Renal cortex interstitium (tissue), 11 donors: ENCODE data around the gene DENND10. TPM values are rescaled to one million over a fixed set of nuclear protein-coding genes. Genes with fewer than 3 reads are reported as not detected.
"Not testable (repeated sequence)": the region's sequence is repeated elsewhere in the genome, so short reads cannot be mapped to it uniquely, and the experiment has no call there.

ENCODE experiments used
- DNase-seq, 11 donors: peaks; one replicate each; pipeline ENCODE4 v3.0.0-alpha.2; 2013; ENCODE audit warnings: low read depth in 9 of 11, low spot score in 4 of 11; ENCODE audit errors: extremely low read depth in 1 of 11
- polyA plus RNA-seq, 3 donors: library from polyadenylated mRNA; unstranded; fragments of 120-200 nt; gene quantifications; one replicate each; pipeline ENCODE4 v1.2.1, GENCODE V29; 2013; ENCODE audit not compliant: insufficient read length in 3 of 3

Gene DENND10
- polyA plus RNA-seq, 3 donors, result 50.6 to 77.0 (median 51.2) TPM

DNA sequence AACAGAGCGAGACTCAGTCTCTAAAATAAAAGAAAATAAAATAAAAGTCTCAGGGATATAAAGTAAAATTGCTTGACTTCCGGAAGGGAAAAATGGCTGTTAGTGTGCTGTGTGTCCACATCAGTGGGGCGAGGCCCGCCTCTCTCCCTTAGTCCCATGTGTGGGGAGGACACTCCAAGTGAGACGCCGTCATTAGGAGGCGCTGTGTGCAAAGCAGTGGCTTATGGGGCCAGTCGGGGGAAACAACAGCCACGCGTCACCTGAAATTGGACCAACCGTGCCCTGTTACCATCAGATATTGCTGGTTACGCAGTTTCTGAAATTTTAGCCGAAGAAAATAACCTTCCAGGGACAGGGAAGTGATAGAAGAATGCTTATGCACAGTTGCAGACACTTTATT, 45.8 kb downstream of the DENND10 start:
- no peak for DNase-seq

DNA sequence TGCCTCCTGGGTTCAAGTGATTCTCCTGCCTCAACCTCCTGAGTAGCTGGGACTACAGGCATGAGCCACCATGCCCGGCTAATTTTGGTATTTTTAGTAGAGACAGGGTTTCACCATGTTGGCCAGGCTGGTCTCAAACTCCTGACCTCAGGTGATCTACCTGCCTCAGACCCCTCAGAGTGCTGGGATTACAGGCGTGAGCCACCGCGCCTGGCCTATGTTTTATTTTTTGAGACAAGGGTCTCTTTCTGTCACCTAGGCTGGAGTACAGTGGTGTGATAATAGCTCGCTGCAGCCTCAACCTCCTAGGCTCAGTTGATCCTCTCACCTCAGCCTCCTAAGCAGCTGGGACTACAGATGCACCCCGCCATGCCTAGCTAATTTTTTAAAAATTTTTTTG, 47.7 kb downstream of the DENND10 start:
- DNase-seq, result not testable (repeated sequence)

DNA sequence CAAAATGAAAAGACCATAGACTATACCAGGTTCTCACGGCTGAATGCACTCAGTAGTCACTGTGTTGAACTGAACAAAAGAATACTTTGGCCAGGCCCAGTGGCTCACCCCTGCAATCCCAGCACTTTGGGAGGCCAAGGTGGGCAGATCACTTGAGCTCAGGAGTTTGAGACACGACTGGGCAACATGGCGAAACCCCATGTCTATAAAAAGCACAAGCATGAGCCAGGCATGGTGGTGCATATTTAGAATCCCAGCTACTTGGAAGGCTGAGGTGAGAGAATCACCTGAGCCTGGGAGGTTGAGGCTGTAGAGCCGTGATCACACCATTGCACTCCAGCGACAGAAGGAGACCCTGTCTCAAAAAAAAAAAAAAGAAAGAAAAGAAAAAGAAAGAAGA, 49.1 kb downstream of the DENND10 start:
- DNase-seq, result no peak

DNA sequence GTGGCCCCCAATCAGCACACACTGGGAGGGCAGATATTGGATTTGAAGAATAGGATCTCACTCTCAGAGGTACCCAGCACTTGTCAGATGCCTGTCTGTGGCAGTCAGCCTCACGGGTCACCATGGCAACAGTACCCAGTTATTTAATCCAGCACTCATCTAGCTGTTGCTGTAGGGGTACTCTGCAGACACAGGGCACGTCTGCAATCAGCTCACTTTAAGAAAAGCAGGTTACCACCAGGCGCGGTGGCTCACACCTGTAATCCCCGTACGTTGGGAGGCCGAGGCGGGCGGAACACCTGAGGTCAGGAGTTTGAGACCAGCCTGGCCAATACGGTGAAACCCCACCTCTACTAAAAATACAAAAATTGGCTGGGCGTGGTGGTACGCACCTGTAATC, 49.7 kb downstream of the DENND10 start:
- DNase-seq, result no peak

DNA sequence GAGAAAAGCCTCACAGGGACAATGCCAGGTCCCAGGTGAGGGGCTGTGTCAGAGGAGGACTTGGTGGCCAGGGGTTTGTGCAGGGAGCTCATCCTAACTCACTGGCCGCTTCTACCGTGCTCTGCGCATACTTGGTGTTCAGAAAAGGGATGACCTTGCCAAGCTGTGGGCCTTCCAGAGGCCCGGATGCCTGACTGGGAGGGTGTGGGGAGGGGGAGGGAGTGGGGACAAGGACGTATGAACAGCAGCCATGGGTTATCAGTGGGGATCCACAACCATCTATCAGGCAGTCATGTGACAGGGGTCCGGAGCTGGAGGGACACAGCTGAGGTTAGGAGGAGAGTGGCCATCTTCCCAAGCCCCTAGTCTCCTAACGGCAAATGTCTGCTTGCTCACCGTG, 55.4 kb downstream of the DENND10 start:
- DNase-seq, result no peak

DNA sequence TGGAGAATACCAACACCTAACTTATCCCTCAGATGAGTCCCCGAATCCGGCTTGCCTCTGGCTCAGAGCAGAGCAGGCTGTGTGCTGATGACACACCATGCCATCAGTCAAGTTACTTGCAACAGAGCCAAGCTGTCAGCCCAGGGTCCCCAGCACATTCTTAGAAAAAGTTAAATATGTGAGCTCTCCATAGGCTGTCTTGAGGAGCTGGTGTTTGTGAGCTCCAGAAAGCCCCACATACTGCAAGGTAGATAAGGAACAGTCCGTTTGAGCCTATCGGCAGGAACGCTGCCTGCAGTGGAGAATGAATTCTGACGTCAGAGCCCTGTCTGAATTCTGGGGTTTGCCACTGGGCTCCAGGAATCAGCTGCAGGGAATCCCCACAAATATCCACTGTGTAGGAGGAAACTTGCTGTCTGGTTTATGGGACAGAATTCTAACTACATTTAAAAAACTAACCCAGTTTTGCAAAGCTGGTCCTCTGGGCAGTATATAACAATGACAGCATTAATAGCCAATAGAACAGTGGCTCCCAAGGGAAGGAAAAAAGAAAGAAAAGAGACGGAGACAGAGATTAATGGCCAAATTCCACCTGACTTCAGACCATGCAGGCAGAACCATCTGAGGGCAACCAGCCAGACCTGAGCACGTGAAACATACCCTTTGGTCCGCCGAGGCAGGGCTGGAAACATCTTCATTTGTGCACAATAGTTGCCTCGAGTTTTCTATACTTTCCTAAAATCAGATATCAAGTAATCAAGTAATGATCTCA, 58.0 kb downstream of the DENND10 start:
- DNase-seq, result peak in 5 of 11 donors; percentile 26 to 55 (median 35)

DNA sequence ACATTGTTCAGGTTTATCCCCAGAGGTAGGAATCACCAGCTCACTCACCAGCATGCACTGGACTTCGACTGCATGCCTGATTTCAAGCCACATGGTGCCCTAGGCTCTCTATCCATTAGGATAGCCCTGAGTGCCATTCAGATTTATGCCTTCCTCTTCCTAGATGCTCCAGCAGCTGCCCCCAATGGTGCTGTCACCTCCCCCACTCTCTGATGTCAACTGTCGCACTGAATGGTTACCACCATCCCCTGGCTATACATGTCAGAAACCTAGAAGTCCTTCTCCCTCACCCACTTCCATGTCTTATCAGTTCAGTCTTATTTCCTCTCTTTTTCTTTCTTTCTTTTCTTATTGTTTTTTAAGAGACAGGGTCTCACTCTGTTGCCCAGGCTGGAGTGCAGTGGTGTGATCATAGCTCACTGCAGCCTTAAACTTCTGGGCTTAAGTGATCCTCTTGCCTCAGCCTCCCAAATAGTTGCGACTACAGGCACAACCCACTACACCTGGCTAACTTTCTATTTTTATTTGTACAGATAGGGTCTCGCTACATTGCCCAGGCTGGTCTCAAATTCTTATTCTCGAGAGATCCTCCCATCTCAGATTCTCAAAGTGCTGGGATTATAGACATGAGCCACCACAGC, 58.7 kb downstream of the DENND10 start:
- peak in 1 of 11 donors; percentile 2 for DNase-seq

DNA sequence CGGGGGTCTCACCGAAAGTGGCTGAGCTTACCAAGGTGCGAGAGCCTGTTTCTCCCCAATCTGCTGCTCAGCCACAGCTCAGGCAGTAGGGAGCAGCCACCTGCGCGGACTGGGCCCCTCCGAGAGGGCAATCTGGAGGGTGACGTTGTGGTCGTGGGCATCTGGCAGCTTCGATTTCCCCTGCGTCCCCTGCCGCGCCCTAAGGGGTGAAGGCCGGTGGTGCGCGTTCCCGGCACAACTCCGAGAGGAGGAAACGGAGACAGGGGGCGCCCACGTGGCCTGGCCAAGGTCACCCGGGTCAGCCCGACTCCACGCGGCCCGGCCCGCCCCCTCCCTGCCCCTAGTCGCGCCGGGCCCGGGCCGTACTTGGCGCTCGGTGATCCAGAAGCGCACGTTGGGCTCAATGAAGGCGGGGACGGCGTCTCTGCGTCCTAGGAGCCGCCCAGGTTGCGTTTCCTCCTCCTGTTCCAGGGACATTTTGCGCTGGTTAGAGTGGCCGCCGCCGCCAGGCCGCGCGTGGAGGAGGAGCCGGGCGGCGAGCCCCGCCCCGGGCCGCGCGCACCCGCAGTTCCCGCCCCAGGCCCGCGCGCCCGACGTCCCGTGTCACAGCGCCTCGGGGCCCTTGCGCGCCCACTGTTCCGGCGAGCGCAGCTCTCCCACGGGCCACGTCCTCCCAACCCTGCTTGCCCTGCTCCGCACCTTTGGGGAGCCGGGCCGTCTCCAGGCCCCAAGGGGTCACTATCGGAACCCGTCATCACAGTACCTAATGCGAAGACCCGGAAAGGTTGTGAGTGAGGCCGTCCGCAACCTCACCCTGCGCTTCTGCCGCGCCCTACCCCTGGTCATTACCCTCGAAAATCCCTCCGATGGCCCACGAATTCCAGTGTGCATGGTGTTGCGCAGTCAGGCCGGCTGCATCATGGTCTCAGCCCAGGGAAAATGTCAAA, 61.5 kb downstream of the DENND10 start, which contains the start of gene SFXN4:
Gene SFXN4, minus strand, starts transcription at position 544 of the 947 bp plus-strand sequence. Its CDS starts 67 bp downstream, at position 477.
- peak in 5 of 11 donors; percentile 13 to 66 (median 49) for DNase-seq

DNA sequence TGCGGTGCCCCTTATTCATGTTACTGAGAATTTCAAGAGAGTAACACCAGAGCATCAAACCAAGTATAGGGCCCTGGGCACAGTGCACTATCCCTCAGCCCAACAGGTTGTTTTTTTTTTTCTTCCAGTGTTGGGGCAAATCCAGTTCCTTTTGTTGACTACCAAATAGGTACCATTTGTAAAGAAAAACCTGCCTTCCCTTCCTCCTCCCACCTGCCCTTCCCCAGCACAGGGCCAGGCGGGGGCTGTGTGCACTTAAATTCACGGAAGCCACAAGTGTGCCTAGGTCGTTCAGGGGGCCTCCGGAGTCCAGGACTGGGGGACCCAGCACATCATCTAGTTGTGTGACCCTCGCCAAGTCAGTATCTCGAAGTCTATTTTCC, 62.2 kb downstream of the DENND10 start:
- no peak for DNase-seq

DNA sequence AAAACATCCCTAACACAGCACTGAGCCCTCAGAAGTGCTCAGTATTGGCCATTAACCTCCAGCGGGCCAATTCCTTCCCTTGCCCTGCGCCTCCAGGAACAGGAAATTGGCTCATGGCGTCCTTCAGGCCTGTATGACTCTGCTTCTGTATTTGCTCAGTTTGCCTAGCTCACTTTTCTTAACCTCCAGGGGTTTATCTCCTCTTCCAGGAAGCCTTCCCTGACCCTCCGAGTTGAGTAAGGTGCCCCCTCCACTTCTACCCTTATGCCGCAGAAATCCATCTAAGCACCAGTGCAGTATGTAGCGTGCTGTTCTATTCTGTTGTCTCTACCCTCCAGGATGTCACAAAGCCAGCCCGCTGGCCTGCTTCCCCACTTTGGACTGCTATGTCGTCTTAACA, 62.7 kb downstream of the DENND10 start:
- no peak for DNase-seq

DNA sequence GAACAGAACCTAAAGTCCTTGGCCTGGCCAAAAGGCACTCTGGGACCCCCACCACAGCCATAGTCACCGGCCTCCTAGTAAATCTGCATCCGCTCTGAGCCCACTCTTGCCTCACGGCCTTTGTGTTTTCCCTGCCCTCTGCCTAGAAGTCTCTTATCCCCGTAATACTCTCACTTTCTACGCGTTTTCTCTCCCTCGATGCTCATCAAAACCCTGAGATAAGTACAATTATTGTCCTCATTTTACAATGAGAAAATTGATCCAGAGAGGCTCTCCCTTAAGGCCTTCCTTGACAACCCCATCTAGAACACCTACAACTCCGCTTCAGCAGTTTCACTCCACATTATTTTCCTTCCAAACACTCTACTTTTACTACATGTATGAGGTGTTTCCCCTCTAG, 63.1 kb downstream of the DENND10 start:
- DNase-seq, result no peak

DNA sequence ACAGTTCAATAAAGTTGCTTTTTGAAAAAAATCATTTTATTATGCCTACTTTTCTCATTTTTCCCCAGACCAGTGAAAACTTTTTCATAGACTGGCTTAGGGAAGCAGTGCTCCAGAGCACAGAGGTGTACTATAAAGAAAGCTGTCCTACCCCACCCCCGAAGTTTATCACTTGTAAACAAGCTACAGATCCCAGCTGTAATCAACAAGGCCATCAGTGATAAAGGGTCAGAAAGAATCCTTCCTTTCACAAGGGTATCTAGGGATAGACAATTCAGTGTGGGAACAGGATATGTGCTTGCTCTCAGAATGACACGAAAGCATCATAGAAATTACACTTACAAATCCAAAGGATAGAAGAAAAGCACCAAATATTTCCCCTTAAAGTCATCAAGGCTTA, 70.2 kb downstream of the DENND10 start:
- DNase-seq, result no peak

DNA sequence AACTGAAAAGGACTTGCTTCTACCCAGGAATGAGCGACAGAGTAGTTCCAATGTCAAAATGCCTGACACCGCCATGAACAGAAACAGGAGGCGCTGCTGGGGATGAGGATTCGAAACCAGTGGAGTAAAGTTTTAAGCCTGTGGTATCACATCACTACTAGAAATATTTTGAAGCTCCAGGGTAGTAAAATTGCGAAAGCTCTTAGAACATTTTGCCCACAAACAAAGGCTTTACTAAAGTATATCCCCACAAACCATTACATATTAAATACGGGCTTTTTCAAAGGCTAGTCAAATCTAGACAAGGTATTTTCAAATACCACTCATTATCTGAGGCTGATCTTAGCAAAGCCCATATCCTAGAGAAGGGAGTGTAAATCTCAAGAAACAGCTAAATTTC, 72.3 kb downstream of the DENND10 start:
- no peak for DNase-seq

DNA sequence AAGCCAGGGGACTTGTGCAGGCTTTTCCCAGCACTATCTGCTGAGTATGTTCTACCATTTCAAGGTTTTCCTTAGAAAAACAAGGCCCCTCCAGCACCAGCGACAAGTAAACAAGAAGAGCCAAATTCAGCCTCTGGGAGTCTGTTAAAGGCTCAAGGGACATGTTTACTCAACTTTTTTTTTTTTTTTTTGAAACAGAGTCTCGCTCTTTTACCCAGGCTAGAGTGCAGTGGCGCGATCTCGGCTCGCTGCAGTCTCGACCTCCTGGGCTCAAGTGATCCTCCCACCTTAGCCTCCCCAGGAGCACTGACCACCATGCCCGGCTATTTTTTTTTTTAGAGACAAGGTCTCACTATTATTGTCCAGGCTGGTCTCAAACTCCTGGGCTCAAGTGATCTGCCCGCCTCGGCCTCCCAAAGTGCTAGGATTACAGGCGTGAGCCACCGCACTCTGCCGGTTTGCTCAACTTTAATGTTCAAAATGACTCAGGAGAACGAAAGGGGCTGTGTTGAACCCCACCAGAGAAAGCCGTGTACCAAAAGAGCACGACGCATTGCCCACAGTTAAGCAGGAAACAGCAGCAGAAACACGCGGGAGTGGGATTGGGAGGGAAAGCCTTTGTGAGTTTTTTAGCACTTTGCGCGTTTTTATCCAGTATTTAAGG, 73.9 kb downstream of the DENND10 start:
- peak in 1 of 11 donors; percentile 3 for DNase-seq

DNA sequence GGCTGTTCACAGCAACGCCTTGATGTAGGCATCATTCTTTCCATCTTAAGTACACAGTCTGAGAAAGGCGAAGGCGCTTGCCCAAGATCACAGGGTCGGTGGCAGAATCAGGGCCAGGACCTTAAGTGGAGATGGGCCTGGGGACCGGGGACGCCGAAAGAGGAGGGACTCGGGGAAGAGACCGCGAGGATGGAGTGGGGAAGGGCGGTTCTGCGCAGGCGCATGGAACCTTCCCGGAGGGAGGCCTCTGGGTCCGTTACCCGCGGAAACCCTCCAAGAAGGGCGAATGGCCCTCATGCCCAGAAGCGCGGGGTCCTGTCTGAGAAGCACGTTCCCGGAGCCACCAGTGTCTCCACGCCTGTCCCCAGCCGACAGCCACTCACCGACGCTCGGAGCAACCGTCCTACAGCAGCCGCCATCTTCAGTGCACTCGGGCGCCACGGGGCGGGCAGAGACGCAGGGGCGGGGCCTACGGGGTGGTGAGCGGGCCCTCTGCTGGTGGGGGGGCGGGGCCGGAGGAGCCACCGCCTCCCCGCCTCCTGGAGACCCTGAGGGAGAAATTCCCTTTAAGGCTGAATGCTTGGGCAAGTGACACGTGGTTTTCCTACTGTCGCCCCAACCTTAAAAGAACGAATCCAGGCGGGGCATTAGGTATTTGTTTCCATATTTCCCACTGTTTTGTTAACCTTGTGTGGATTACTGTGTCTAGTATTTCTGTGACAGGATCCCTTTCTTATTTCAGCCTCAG, 74.6 kb downstream of the DENND10 start, which contains the start of gene PRDX3:
Gene PRDX3, minus strand, starts transcription at position 441 of the 748 bp plus-strand sequence. Its CDS starts 22 bp downstream, at position 419.
- DNase-seq, result peak; percentile 76 to 91 (median 87)

DNA sequence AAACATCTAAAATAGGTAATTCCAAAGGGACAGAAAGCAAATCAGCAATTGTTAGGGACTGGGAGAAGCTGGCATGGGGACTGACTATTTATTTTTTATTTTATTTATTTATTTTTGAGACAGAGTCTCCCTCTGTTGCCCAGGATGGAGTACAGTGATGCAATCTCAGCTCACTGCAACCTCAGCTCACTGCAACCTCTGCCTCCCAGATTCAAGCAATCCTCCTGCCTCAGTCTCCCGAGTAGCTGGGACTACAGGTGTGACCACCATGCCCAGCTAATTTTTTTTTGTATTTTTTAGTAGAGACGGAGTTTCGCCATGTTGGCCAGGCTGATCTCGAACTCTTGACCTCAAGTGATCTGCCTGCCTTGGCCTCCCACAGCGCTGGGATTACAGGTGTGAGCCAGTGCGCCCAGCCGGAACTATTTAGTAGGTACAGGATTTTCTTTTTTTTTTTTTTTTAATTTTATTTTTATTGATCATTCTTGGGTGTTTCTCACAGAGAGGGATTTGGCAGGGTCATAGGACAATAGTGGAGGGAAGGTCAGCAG, 77.0 kb downstream of the DENND10 start:
- DNase-seq, result not testable (repeated sequence)

DNA sequence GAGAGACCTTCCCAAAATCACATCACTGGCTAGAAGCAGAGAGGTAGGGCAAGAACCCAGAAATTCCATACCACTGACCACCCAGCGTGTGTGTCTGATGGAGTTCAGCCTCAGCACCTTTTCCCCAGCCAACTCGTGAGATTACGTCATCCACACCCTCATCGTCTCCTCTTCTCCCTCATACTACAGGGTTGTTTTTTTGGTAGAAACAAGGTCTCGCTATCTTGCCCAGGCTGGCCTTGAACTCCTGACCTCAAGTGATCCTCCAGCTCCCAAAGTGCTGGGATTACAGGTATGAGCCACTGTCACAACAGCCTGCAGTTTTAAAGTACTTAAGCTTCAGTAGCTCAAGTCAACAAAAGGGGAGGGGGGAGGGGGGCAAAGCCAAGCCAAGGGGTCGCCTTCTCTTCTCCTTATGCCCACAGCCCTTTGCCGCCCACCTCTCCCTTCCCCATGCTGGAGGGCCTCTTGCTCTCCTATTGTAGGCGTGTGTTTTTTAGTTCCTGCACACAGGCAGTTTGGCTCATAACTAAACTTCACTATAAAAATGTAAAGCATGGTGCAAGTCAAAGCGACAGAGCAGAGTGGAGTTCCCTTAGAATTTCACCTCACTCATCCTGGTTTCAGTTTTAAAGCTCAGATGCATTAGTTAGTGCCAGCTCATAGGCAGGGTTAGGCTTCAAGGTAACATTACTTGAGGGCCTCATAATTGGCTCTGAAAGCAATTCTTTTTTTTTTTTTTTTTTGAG, 79.9 kb downstream of the DENND10 start:
- no peak for DNase-seq
